Fibroblast of villous mesenchyme (primary cell): ENCODE data around the gene KCNMA1. TPM values are rescaled to one million over a fixed set of nuclear protein-coding genes. Genes with fewer than 3 reads are reported as not detected.
A peak's percentile ranks its signal among the peaks of the same experiment; 100 is the strongest.

Experiments used
- DNase-seq: peaks from one replicate; pipeline ENCODE4 v3.0.0-alpha.2; 2010; ENCODE audit warnings: low read depth
- H3K4me3 ChIP-seq: 2 replicates; pipeline ENCODE4 v1.5.1; 2011; ENCODE audit warnings: low read depth, mild to moderate bottlenecking, low read length
- total RNA-seq: library from RNA; depleted of rRNA; stranded (reverse); fragments of >200 nt; gene quantifications from 2 replicates; pipeline ENCODE4 v1.2.3, GENCODE V29; 2012
- TF ChIP-seq, protein P1 (sequence below): IDR thresholded peaks from 2 replicates; pipeline ENCODE4 v1.5.1; 2012; ENCODE audit warnings: low read depth, mild to moderate bottlenecking, low read length; ENCODE audit not compliant: insufficient read depth

The KCNMA1 gene
- total RNA-seq, 1 donor: 36.7 TPM

GRCh38 chr10:77639756-77640155 lies 2.1 kb upstream of the KCNMA1 start:
- TF ChIP-seq, protein P1, sequence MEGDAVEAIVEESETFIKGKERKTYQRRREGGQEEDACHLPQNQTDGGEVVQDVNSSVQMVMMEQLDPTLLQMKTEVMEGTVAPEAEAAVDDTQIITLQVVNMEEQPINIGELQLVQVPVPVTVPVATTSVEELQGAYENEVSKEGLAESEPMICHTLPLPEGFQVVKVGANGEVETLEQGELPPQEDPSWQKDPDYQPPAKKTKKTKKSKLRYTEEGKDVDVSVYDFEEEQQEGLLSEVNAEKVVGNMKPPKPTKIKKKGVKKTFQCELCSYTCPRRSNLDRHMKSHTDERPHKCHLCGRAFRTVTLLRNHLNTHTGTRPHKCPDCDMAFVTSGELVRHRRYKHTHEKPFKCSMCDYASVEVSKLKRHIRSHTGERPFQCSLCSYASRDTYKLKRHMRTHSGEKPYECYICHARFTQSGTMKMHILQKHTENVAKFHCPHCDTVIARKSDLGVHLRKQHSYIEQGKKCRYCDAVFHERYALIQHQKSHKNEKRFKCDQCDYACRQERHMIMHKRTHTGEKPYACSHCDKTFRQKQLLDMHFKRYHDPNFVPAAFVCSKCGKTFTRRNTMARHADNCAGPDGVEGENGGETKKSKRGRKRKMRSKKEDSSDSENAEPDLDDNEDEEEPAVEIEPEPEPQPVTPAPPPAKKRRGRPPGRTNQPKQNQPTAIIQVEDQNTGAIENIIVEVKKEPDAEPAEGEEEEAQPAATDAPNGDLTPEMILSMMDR: no peak
- DNase-seq: no peak
- H3K4me3 ChIP-seq: no peak overlapping the region

DNA sequence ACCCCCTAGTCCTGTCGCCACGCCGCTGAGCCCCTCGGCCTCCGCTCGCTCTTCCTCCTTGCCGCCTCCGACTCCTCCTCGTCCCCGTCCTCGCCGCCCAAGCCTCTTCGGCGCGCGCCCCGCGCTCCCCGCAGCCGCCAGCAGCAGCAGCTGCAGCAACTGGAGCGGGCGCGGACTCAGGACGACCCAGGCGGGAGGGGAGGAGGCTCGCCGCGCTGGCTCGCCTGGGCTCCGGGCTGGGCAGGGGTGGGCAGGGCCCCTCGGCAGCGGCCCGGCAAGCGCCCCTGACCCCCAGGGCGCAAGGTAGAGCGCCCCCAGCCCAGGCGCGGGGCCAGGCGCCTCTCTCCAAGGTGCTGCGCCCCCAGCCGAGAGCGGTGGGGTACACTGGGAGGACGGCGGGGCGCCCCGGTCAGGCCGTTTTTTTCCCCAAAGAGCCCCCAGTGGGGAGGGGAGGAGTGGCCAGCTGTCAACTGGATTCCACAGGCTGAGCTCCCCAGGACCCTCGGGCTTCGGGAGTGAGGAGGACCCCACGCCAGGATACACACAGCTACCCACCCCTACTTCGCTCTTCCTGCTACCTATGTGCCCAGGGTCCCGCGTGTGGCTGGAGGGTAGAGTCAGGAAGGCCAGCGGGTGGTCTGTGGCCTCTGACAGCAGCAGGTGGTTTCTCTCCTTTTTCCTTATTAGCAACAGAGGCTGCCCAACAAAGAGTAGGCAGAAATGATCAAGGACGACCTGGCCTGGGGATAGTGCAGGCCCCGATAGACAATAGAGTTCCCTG lies 903 bp upstream of the KCNMA1 start:
- TF ChIP-seq, protein P1: no peak
- H3K4me3 ChIP-seq: peak overlapping the region; percentile 66
- DNase-seq: peak; percentile 64

DNA sequence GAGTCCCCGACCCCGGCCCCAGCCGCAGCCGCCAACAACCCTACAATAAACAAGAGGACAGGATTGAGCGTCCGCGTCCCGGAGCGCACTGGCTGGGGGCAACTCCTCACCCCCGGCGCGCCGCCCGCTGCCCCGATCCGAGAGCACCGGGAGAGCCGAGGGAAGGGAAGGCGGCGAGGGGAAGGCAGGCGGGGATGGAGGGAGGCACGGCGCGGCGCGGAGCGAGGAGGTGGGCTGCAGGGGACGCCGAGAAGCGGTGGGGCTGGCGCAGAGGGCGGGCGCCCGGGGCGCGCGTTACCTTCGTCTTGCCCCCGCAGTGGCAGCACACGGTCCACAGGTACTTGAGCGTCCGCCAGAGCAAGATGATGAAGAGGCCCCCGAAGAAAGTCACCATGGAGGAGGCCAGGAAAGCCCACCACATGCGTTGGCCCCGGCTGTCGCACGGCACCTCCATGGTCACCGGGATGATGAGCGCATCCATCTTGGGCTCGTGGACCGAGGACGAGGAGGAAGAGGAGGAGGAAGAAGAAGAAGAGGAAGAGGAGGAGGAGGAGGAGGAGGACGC lies 559 bp downstream of the KCNMA1 start:
- peak overlapping the region; percentile 66 for H3K4me3 ChIP-seq
- TF ChIP-seq, protein P1: no peak
- no peak for DNase-seq

GRCh38 chr10:77636282-77636966 lies 1.2 kb downstream of the KCNMA1 start:
- DNase-seq: no peak
- TF ChIP-seq, protein P1: no peak
- peak overlapping the region; percentile 66 for H3K4me3 ChIP-seq

DNA sequence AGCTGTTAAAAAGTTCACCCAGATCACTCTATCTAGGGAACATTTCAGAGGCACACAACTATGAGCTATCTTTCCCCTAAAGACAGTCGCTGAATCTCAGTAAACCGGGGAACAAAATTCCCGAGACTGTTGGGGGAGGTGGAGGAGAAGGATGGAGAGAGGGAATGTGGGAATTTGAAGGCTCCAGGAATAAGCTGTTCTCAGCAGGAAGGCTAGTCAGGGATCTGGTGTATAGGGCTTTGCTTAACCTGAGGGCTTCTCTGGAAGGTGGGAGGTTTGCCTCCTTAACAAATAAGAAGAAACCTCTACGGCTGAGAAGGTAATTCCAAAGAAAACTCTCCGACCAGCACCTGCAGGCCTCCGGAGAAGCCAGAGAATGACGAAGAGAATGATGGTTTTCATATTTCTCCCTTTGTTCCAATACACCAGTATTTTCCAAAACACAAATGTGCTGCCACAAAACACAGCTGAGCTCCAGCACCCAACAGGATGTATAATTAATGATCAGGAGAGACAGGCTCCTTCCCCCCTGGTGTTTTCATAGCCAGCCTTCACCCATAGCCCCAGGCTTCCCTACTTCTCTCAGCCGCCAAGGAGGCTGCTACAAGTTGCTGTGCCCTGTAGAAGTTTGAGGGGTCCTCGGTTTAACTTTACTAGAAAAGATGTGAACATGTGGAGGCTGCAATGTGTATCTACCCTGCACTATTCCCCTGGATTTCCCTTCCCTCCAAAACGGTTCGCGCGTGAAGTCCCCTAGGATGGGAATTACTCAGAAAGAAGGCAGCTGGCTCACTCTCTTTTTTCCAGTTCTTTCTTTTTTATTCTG lies 2.0 kb downstream of the KCNMA1 start:
- TF ChIP-seq, protein P1: no peak
- DNase-seq: no peak

GRCh38 chr10:77634939-77635338 lies 2.7 kb downstream of the KCNMA1 start:
- DNase-seq: peak; percentile 37
- TF ChIP-seq, protein P1: no peak
- H3K4me3 ChIP-seq: no peak overlapping the region

More for the DNA sequence above, 2.0 kb downstream of the KCNMA1 start:
- H3K4me3 ChIP-seq: peak overlapping the region; percentile 66
